Esophagus muscularis mucosa (tissue), 4 donors: ENCODE data around the gene TIMMDC1.

ENCODE experiments used
- CTCF ChIP-seq, 3 experiments: fragments of 200-600 bp in 2 of 3; fragments of 450-650 bp in 1 of 3; sonication (generic) in 2 of 3; IDR thresholded peaks; one replicate each; pipeline ENCODE4 v1.5.1; 2017 to 2019; ENCODE audit warnings: antibody characterized with exemption in 3 of 3, mild to moderate bottlenecking in 2 of 3, moderate library complexity in 1 of 3
- EP300 ChIP-seq: sonication (generic); formaldehyde crosslinking; IDR thresholded peaks from one replicate; pipeline ENCODE4 v1.6.1; 2017; ENCODE audit warnings: antibody characterized with exemption
- POLR2A ChIP-seq: fragments of 450-650 bp; IDR thresholded peaks from one replicate; pipeline ENCODE4 v1.6.1; 2017; ENCODE audit warnings: antibody characterized with exemption, moderate library complexity, mild to moderate bottlenecking, low read depth
- POLR2AphosphoS5 ChIP-seq, 2 donors: sonication (generic); formaldehyde crosslinking; IDR thresholded peaks; one replicate each; pipeline ENCODE4 v1.6.1; 2017; ENCODE audit warnings: antibody characterized with exemption in 2 of 2

- TF ChIP-seq CTCF (IDR thresholded peaks at IDR 0.05) (no peak), POLR2AphosphoS5 (IDR thresholded peaks at IDR 0.05) (no peak), POLR2A (no peak), EP300 (no peak)
Measured at GRCh38 chr3:119492128-119492527, 6.2 kb upstream of the TIMMDC1 start.
